ENCODE measurements around the gene PLEKHO2.

DNA sequence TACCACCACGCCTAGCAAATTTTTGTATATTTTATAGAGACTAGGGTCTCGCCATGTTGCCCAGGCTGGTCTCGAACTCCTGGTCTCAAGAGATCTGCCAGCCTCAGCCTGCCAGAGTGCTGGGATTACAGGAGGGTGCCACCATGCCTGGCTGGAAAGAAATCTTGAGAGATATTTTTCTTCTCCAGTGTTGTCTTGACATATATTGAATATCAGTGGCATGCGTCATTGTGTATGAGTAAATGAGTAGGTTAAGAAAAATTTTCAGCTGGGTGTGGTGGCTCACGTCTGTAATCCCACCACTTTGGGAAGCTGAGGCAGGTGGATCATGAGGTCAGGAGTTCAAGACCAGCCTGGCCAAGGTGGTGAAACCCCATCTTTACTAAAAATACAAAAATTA is 12.7 kb upstream of the PLEKHO2 start:
- TF ChIP-seq CTCF (IDR thresholded peaks at IDR 0.05) (no peak), POLR2A (IDR thresholded peaks at IDR 0.05) (no peak)
